NCI-H345 treated with DMSO at 0.1 percent for 48 hours (cell line): ENCODE results near the gene IL19.

ENCODE experiments used
- DNase-seq: peaks from one replicate; lab custom pipeline; 2025; ENCODE audit not compliant: unreplicated experiment; lab: John Stamatoyannopoulos, UW

IL19 gene

GRCh38 chr1:206885341-206886060 is 114.9 kb downstream of the IL19 start:
- DNase-seq: no peak

- DNase-seq: no peak
Observed at GRCh38 chr1:206886831-206887230, 116.3 kb downstream of the IL19 start.

- DNase-seq: no peak
Observed at GRCh38 chr1:206887701-206888100, 117.1 kb downstream of the IL19 start.

GRCh38 chr1:206890125-206891060 is 119.8 kb downstream of the IL19 start:
- no peak for DNase-seq

GRCh38 chr1:206891412-206891811 is 120.8 kb downstream of the IL19 start:
- DNase-seq: no peak
